RCC 7860 (cell line): ENCODE measurements around the gene CHPF.

Experiments used
- DNase-seq: peaks from one replicate; pipeline ENCODE4 v3.0.0-alpha.2; 2015; ENCODE audit warnings: low spot score
- FAIRE-seq: peaks from 2 replicates; lab custom pipeline; 2012; peaks lifted over from hg19 to GRCh38; lab: Jason Lieb, UNC

The CHPF gene

GRCh38 chr2:219498280-219499057, 45.1 kb downstream of the CHPF start, which contains the start of gene GMPPA:
GMPPA (plus strand) TSS chr2:219498891; CDS start chr2:219499976, 1,085 bp downstream.
- DNase-seq: peak; percentile 97

GRCh38 chr2:219497495-219498279, 45.9 kb downstream of the CHPF start:
- DNase-seq (peak; percentile 68), FAIRE-seq (no peak)

More at GRCh38 chr2:219498280-219499057, 45.1 kb downstream of the CHPF start, which contains the start of gene GMPPA:
- peak; percentile 94 for FAIRE-seq

- DNase-seq: no peak
- no peak for FAIRE-seq
Observed at GRCh38 chr2:219496825-219497494, 46.6 kb downstream of the CHPF start.

- no peak for FAIRE-seq
- DNase-seq: no peak
Observed at GRCh38 chr2:219496247-219496824, 47.3 kb downstream of the CHPF start.

GRCh38 chr2:219495531-219496122, 48.0 kb downstream of the CHPF start:
- DNase-seq (peak; percentile 36), FAIRE-seq (no peak)

GRCh38 chr2:219494952-219495530, 48.6 kb downstream of the CHPF start:
- FAIRE-seq: no peak
- DNase-seq: no peak

- no peak for FAIRE-seq
- DNase-seq: no peak
Observed at GRCh38 chr2:219493086-219493485, 50.5 kb downstream of the CHPF start.

GRCh38 chr2:219492575-219492974, 51.0 kb downstream of the CHPF start:
- DNase-seq (no peak), FAIRE-seq (no peak)

- FAIRE-seq (no peak), DNase-seq (no peak)
Observed at GRCh38 chr2:219491278-219491963, 52.2 kb downstream of the CHPF start.

- FAIRE-seq: no peak
- DNase-seq: no peak
Observed at GRCh38 chr2:219490600-219491130, 52.9 kb downstream of the CHPF start.

- no peak for DNase-seq
- no peak for FAIRE-seq
Observed at GRCh38 chr2:219490186-219490585, 53.4 kb downstream of the CHPF start.

GRCh38 chr2:219489315-219489714, 54.3 kb downstream of the CHPF start:
- no peak for FAIRE-seq
- DNase-seq: no peak
